ENCODE data around the gene MTFMT.
"Not testable (repeated sequence)": the region's sequence is repeated elsewhere in the genome, so short reads cannot be mapped to it uniquely, and the experiment has no call there.

The MTFMT gene

GRCh38 chr15:65034719-65035118, 5.3 kb upstream of the MTFMT start:
- DNase-seq, result no peak

- peak in 2 of 5 donors; percentile 10 to 44 for DNase-seq
Observed at GRCh38 chr15:65033659-65034269, 4.3 kb upstream of the MTFMT start.

- DNase-seq, result peak in 2 of 5 donors; percentile 22 to 66
Observed at GRCh38 chr15:65032801-65033537, 3.5 kb upstream of the MTFMT start.

DNA sequence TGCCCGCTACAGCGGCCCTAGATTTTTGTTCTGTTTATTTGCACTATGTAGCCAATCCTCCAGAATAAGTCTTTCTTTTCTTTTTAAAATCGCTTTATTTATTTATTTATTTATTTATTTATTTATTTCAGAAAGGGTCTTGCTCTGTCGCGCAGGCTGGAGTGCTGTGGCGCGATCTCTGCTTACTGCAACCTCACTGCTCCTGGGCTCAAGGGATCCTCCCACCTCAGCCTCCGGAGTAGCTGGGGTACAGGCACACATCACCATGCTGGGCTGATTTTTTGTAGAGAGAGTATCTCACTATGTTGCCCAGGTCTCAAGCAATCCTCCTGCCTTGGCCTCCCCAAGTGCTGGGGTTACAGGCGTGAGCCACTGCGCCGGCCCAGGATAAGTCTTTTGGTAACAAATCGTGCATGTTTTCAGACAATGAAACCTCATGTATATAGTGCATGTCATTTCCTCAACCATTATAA, 333 bp upstream of the MTFMT start:
- DNase-seq, result no peak

DNA sequence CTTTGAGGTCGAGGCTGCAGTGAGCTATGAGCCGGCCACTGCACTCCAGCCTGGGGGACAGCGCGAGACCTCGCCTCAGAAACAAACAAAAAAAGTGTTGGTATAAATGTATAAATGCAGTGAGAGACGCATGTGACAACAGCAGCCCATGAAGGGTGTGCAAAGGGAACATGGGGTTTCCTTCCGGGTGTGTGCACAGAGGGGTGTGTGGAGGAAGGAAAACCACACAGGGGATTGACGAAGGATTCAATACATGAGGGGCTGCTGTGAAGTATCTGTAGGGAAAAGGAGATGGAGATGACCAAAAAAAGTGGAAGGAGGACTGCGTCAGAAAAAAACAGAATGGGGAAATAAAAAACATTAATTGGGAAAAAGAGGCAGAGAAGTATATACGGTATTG, 1.1 kb downstream of the MTFMT start:
- no peak for DNase-seq

- DNase-seq, result no peak
Observed at GRCh38 chr15:65027593-65027992, 1.8 kb downstream of the MTFMT start.

- no peak for DNase-seq
Observed at GRCh38 chr15:65026756-65027155, 2.7 kb downstream of the MTFMT start.

DNA sequence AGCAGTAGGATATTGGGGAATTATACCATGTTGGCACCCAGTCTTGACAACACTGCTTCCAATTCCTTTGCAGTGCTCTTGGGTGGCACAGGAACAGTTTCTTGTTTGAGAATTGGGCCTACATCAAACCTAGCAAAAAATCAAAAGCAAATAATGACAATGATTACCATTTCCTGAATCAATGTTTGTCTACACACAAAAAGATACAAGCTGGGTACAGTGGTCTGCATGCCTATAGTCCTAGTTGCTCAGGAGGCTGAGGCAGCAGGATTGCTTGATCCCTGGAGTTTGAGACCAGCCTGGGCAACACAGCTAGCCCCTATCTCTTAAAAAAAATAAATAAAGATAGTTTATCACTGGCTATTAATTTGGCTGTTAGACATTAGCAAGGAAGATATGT, 8.0 kb downstream of the MTFMT start:
- no peak for DNase-seq

DNA sequence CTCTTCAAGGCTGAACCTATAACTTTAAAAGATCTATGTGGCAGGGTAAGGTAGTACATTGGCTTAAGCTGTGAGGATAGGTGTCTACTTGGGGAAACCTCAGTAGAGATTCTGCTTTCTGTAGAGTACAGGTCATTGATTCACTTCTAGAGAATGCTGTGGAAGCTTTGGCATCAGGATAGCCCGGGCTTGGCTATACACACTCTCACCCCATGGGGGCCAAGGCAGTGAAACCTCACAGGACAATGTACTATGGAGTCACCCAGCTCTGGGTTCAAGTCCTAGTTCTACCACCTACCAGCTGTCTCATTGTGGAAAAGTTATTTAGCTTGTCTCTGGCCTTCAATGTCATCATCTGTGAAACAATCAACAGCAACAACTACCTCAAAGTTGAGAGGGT, 9.0 kb downstream of the MTFMT start:
- DNase-seq, result no peak

DNA sequence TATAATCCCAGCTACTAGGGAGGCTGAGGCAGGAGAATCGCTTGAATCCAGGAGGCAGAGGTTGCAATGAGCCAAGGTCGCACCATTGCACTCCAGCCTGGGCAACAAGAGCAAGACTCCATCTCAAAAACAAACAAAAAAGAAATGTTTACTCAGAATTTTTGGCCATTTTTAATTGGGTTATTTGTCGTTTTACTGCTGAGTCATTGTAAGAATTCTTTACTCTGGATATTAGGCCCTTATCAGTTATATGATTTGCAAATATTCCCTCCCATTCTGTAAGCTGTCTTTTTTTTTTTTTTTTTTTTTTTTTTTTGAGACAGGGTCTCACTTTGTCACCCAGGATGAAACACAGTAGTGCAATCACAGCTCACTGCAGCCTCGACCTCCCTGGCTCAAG, 18.2 kb downstream of the MTFMT start:
- not testable (repeated sequence) for DNase-seq

- no peak for DNase-seq
Observed at GRCh38 chr15:65008983-65009382, 20.5 kb downstream of the MTFMT start.

GRCh38 chr15:65006876-65007275, 22.6 kb downstream of the MTFMT start:
- DNase-seq, result no peak

DNA sequence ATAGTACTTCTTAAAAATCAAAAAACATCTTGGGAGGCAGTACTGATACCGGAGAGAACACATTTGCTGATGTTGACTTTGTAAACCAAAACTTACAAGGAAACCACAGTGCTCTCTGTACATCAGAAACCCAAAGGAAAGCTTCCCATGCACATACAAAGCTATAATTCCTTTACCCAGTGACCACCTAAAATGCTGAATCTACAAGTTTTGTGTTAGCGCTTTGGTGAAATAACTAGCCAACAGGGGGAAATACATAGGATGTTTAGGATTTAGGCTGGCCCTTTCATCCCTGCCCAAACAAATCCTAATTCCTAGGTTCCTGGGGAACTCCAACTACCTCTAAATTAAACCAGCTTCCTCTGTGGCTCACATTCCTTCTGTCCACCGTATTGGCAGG, 24.4 kb downstream of the MTFMT start:
- DNase-seq, result no peak

DNA sequence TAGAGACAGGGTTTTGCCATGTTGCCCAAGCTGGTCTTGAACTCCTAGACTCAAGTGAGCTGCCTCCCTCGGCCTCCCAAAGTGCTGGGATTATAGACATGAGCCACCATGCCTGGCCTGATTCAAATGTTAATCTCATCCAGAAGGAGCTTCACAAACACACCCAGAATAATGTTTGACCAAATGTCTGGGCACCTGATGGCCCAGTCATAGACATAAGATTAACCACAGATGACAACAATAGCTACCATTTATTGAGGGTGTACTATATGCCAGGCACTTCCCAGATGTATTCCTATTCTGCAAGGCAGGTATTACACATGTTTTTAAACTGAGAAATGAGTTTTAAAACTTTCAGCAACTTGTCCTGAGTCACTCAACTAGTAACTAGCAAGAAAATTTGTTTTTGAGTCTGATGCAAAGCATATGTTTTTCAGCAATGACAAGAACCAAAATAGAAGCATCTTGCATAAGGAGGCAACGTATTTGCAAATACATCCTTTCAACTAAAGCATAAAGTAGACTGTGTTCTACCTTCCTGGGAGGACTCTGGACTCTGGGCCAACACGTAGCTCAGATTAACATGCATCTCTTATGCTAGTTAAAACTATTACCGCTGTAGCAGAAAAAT, 31.6 kb downstream of the MTFMT start:
- DNase-seq, result no peak

DNA sequence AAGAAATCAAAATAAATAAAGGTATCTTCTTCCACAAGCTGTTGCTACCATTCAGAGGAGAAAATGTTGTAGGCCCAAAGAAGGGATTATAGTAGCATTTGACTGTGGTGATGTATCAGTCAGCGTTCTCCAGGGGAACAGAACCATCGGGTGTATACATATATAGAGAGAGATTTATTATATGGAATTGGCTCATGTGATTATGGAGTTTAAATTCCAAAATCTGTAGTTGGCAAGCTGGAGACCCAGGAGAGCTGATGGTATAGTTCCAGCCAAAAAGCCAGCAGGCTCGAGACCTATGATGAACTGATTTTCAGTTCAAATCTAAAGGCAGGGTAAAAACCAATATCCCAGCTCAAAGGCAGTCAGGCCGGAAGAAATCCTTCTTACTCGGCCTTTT, 32.4 kb downstream of the MTFMT start:
- no peak for DNase-seq

DNA sequence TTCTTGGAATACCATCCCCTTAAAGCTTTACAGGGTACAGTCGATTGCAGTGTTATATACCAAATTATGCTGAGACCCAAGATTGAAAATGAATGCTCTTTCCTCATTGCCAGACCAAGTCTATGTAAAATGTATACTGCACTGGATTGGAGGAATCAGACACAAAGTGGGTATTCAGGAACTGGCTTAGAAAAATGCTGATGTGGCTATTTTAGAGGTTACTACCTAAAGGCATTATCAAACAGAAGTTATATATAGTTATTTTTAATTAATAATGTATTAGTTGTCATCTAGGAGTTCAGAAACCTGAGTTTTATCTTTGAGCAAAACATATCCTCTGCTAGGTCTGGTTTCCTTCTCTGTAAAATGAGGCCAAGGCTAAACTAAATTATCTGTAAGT, 36.1 kb downstream of the MTFMT start:
- no peak for DNase-seq

DNA sequence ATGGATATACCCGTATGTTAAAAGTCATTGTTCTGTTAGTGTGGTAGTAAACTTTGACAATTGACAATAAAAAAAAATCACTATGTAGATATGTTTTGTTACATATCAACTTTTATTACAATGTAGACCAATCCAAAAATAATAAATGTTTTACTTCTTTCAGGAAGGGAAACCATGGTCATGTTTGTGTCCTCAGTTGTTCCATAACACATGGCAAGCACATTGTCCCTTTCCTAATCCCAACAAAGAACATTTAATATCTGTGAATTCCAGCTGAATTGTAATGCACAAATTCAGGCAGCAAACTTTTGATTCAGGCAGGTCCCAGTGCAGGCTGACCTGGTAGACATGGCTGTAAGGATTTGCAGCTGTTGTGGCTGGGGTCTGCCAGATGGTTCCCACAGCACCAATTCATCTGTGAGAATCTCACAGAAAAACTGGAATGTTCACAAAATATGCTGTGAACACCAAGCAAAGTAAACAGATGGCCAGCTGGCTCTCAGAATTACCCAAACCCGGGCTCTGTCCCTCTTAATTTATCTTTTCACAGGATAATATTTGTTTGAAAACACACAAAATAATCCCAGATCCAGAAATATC, 37.8 kb downstream of the MTFMT start:
- no peak for DNase-seq

- DNase-seq, result no peak
Observed at GRCh38 chr15:64990168-64990470, 39.3 kb downstream of the MTFMT start.

- peak; percentile 82 to 93 (median 88) for DNase-seq
Observed at GRCh38 chr15:64989416-64990167, 39.8 kb downstream of the MTFMT start, which contains the start of gene SPG21. SPG21 (minus strand) TSS chr15:64989914; CDS start chr15:64983569, 6,345 bp downstream.

DNA sequence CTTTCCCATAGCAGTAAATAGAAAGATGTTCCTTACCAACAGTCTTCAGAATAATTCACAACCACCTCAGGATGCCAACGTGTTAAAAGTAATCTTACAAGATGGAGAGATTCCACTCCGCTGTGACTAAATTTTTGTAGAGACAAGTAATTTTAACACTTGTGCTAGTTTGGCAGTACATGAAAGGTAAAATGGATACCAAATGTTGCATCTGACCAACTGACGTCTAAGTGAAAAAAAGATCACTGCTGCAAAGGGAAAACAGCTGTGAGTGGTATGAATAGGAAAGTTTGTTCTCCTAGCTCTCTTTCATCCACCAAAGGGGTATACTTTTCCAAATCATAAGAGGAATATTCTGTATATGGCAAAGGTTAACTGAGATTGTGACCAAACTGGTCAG, 42.3 kb downstream of the MTFMT start:
- DNase-seq, result no peak

DNA sequence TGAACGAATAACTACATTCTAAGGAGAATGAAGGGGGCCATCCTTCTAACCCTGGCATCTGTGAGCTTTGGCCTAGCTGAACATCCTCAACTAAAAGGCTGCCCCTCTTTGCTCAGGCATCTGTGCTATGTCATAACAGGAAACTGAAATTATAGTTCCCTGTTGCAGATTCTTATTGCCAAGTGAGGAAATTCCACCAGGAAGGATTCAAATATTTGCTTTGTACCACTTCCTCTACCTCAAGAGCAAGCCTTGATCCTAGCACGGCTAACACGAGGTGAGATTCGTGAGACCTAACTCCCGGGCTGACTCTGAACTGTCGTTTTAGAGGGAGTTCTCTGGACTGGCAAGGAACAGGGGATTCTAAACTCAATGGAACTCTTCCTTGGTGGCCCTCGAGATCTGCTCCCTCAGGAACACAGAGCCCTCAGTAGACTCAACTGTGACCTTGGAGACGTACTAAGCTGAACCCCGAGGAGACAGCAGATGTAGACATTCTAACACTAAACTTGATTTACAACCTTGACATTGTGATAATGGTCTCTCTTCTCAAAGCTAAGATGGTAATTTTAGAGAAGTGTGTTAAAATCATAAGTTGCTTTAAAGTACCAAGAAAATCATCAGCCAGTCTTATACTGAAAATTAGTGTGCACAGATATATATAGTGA, 43.9 kb downstream of the MTFMT start:
- DNase-seq, result no peak

DNA sequence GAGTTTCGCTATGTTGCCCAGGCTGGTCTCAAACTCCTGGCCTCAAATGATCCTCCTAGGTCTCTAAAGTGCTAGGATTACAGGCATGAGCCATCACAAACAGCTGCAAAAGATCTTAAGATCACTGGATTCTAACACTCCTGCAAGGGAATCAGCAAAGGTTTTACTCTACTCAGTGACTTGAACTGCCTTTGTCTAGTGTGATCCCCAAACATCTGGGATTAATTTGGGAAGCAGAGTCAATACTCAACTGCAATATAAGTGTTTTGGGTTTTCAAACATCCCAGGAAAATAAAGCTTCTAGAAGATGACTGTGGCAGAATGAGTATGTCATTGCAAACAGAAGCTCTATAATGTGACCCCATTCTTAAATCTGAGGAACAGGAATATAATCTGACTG, 47.0 kb downstream of the MTFMT start:
- no peak for DNase-seq
